ENCODE measurements around the gene R3HDM2.

Gene R3HDM2

DNA sequence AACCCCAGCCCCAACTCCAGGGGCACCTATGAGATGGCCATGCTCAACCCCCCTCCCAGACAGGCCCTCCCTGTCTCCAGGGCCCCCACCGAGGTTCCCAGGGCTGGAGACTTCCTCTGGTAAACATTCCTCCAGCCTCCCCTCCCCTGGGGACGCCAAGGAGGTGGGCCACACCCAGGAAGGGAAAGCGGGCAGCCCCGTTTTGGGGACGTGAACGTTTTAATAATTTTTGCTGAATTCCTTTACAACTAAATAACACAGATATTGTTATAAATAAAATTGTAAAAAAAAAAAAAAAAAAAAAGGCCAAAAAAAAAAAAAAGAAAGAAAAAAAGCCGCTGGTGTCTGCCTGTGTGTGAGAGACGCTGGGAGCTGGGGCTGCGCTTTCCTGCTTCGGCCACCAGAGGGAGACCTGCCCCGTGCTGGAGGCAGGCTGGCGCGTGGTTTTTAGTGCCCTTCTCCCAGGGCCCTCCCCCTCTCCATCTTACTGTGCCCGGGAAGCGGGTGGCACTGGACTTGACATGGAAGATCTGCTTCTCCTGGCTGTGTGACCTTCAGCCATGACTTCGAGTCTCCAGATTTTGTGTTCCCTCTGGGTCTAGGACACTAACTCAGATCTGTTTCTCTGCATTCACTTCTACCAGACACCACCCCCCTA is 217.7 kb downstream of the R3HDM2 start:
- no peak overlapping the region for H3K4me3 ChIP-seq (ENCODE audit: low read depth, low read length)
- TF ChIP-seq, protein P1, sequence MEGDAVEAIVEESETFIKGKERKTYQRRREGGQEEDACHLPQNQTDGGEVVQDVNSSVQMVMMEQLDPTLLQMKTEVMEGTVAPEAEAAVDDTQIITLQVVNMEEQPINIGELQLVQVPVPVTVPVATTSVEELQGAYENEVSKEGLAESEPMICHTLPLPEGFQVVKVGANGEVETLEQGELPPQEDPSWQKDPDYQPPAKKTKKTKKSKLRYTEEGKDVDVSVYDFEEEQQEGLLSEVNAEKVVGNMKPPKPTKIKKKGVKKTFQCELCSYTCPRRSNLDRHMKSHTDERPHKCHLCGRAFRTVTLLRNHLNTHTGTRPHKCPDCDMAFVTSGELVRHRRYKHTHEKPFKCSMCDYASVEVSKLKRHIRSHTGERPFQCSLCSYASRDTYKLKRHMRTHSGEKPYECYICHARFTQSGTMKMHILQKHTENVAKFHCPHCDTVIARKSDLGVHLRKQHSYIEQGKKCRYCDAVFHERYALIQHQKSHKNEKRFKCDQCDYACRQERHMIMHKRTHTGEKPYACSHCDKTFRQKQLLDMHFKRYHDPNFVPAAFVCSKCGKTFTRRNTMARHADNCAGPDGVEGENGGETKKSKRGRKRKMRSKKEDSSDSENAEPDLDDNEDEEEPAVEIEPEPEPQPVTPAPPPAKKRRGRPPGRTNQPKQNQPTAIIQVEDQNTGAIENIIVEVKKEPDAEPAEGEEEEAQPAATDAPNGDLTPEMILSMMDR (IDR thresholded peaks at IDR 0.05; ENCODE audit: low read depth, low read length), result peak; percentile 97

- TF ChIP-seq, protein P1 (IDR thresholded peaks at IDR 0.05; ENCODE audit: low read depth, low read length), result no peak
- H3K4me3 ChIP-seq (ENCODE audit: low read depth, low read length), result no peak overlapping the region
Observed at GRCh38 chr12:57212701-57213057, 218.2 kb downstream of the R3HDM2 start.

- TF ChIP-seq, protein P1 (IDR thresholded peaks at IDR 0.05; ENCODE audit: low read depth, low read length), result no peak
- H3K4me3 ChIP-seq (ENCODE audit: low read depth, low read length), result no peak overlapping the region
Observed at GRCh38 chr12:57211791-57212700, 218.8 kb downstream of the R3HDM2 start.

DNA sequence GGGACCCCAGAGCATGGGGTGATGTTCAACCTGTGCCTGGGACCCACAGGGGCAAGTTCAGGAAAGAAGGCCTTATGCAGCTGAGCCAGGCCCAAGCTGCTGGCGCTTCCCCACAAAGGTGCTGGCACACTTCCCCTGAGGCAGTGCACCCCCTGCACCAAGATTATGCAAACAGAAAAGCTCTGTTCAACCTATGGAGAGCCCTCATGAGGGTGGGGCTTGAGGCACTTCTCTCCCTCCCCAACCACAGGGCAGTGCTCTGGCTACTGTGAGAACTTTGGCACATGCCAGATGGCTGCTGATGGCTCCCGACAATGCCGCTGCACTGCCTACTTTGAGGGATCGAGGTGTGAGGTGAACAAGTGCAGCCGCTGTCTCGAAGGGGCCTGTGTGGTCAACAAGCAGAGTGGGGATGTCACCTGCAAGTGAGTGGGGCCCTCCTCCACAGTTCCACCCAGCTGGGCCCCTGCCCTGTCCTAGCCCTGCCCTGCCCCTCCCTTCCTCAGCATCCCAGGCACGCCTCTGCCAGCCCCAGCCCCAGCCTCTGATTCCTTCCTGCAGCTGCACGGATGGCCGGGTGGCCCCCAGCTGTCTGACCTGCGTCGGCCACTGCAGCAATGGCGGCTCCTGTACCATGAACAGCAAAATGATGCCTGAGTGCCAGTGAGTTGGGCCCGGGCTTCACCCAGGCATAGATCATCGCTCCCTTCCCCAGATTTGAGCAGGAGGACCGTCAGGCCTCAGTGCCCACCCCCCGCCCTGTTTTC is 219.7 kb downstream of the R3HDM2 start:
- TF ChIP-seq, protein P1 (IDR thresholded peaks at IDR 0.05; ENCODE audit: low read depth, low read length), result no peak

GRCh38 chr12:57210461-57210860 is 220.4 kb downstream of the R3HDM2 start:
- TF ChIP-seq, protein P1 (IDR thresholded peaks at IDR 0.05; ENCODE audit: low read depth, low read length), result no peak
- H3K4me3 ChIP-seq (ENCODE audit: low read depth, low read length), result no peak overlapping the region

More for the DNA sequence above, 219.7 kb downstream of the R3HDM2 start:
- H3K4me3 ChIP-seq (ENCODE audit: low read depth, low read length), result no peak overlapping the region

DNA sequence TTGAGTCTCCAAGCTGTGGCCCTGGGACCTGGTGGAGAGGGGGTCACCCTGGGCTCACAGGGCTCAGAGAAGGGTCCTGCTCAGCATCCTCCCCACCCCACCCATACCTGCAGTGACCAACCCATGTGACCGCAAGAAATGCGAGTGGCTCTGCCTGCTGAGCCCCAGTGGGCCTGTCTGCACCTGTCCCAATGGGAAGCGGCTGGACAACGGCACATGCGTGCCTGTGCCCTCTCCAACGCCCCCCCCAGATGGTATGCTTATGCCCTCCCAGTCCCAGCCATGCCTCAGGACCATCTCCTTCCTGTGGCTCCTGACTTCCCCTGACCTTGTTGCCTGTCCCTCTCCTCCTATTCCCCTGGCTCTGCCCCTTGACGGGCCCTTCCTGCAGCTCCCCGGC is 220.9 kb downstream of the R3HDM2 start:
- TF ChIP-seq, protein P1 (IDR thresholded peaks at IDR 0.05; ENCODE audit: low read depth, low read length), result no peak
- no peak overlapping the region for H3K4me3 ChIP-seq (ENCODE audit: low read depth, low read length)

Measured in WI38 (cell line).